HCT116 (cell line): ENCODE measurements around the gene IGSF21. TPM values are rescaled to one million over a fixed set of nuclear protein-coding genes. Genes with fewer than 3 reads are reported as not detected.

Experiments
- ATAC-seq: fragments of 200-7000 bp; cut with Tn5 transposase; 2 replicates; pipeline ENCODE4 v1.9.1; 2020; ENCODE audit warnings: mild to moderate bottlenecking, moderate library complexity
- BruUV-seq: library from RNA; stranded (reverse); fragments of 400-500 nt; replicated peaks from 2 replicates; lab custom pipeline; 2021; lab: Mats Ljungman, UMichigan
- CTCF ChIA-PET: fragments of 300-600 bp; sonication (Branson Sonifier 250); formaldehyde crosslinking; loops from one replicate; lab custom pipeline; 2021; ENCODE audit warnings: antibody characterized with exemption; lab: Charles Lee
- POLR2A ChIA-PET: fragments of 300-600, 350-600 bp; sonication (Branson Sonifier 250); formaldehyde crosslinking; loops from one replicate; lab custom pipeline; 2021; ENCODE audit warnings: antibody characterized with exemption; lab: Charles Lee
- RAD21 ChIA-PET, 2 experiments: fragments of 300-600 bp; sonication (Branson Sonifier 250); formaldehyde crosslinking; loops; one replicate each; lab custom pipeline; 2023; ENCODE audit warnings: low total read pairs in 2 of 2; ENCODE audit not compliant: uncharacterized antibody in 2 of 2, unreplicated experiment in 2 of 2, low non-redundant PET in 1 of 2; lab: Charles Lee
- DNase-seq: peaks from one replicate; pipeline ENCODE4 v3.0.0-alpha.2; 2010; ENCODE audit warnings: low read depth, low spot score
- H2AFZ ChIP-seq: fragments of 200-600 bp; shearing (Covaris generic), sonication (generic); 2 replicates; pipeline ENCODE4 v1.6.1; 2017; ENCODE audit warnings: low read depth, mixed run types, mixed read lengths, antibody characterized with exemption, low read length; ENCODE audit not compliant: poor library complexity, severe bottlenecking
- H3K27ac ChIP-seq: 2 replicates; pipeline ENCODE4 v1.5.1; 2012; ENCODE audit warnings: low read depth, low read length
- H3K27me3 ChIP-seq: fragments of 200-600 bp; sonication (generic); 2 replicates; pipeline ENCODE4 v1.6.1; 2016; ENCODE audit warnings: mixed run types, low read length, mixed read lengths; ENCODE audit not compliant: insufficient read depth
- H3K36me3 ChIP-seq, 2 experiments: fragments of 200-500 bp in 1 of 2; fragments of 200-600 bp in 1 of 2; sonication (Bioruptor generic) in 1 of 2; sonication (generic) in 1 of 2; 2 replicates each; pipeline versions ENCODE4 v1.5.1 to v1.6.1; 2014 to 2016; ENCODE audit warnings: low read length in 2 of 2, inconsistent platforms in 1 of 2, mixed read lengths in 1 of 2, mixed run types in 1 of 2; ENCODE audit not compliant: insufficient read depth in 2 of 2, control insufficient read depth in 1 of 2
- H3K4me1 ChIP-seq, 2 experiments: fragments of 200-600 bp in 1 of 2; sonication (generic) in 1 of 2; 2 replicates each; pipeline versions ENCODE4 v1.5.1 to v1.6.1; 2012 to 2017; ENCODE audit warnings: low read length in 2 of 2, inconsistent platforms in 1 of 2, mild to moderate bottlenecking in 1 of 2, mixed read lengths in 1 of 2, mixed run types in 1 of 2, moderate library complexity in 1 of 2; ENCODE audit not compliant: insufficient read depth in 2 of 2, control insufficient read depth in 1 of 2
- H3K4me2 ChIP-seq: fragments of 200-600 bp; sonication (generic); 2 replicates; pipeline ENCODE4 v1.6.1; 2017; ENCODE audit warnings: mixed run types, low read length, mixed read lengths
- H3K4me3 ChIP-seq, 2 experiments: fragments of 200-600 bp in 1 of 2; sonication (generic) in 1 of 2; replicated peaks in 1 of 2; 2 replicates each; pipeline ENCODE4 v1.5.1; 2011 to 2016; ENCODE audit warnings: low read length in 2 of 2, control low read depth in 1 of 2, low read depth in 1 of 2, mild to moderate bottlenecking in 1 of 2, mixed read lengths in 1 of 2, mixed run types in 1 of 2
- H3K79me2 ChIP-seq: fragments of 200-600 bp; sonication (generic); 2 replicates; pipeline ENCODE4 v1.6.1; 2017; ENCODE audit warnings: mild to moderate bottlenecking, mixed run types, low read length, moderate library complexity, mixed read lengths; ENCODE audit not compliant: insufficient read depth
- H3K9ac ChIP-seq: fragments of 200-600 bp; sonication (generic); 2 replicates; pipeline ENCODE4 v1.6.1; 2016; ENCODE audit warnings: low read length, mixed read lengths
- H3K9me2 ChIP-seq: fragments of 200-600 bp; sonication (generic), shearing (Covaris generic); 2 replicates; pipeline ENCODE4 v1.6.1; 2017; ENCODE audit warnings: mixed run types, mild to moderate bottlenecking, moderate library complexity; ENCODE audit not compliant: insufficient read depth
- H3K9me3 ChIP-seq, 2 experiments: fragments of 200-500 bp in 1 of 2; fragments of 200-600 bp in 1 of 2; sonication (Bioruptor generic) in 1 of 2; sonication (generic) in 1 of 2; 2 replicates each; pipeline ENCODE4 v1.6.1; 2014 to 2017; ENCODE audit warnings: low read length in 2 of 2, mixed read lengths in 2 of 2, inconsistent platforms in 1 of 2, low read depth in 1 of 2, mild to moderate bottlenecking in 1 of 2, mixed run types in 1 of 2, moderate library complexity in 1 of 2; ENCODE audit not compliant: control insufficient read depth in 1 of 2, insufficient read depth in 1 of 2
- H4K20me1 ChIP-seq: fragments of 200-600 bp; sonication (generic), shearing (Covaris generic); 2 replicates; pipeline ENCODE4 v1.6.1; 2017; ENCODE audit warnings: mixed run types, mild to moderate bottlenecking, moderate library complexity; ENCODE audit not compliant: insufficient read depth
- CTCF ChIP-seq, 3 experiments: fragments of 200-600 bp in 1 of 3; sonication (generic) in 1 of 3; IDR thresholded peaks in 2 of 3; conservative IDR thresholded peaks in 1 of 3; 2 replicates each; pipeline ENCODE4 v1.5.1; 2012 to 2017; ENCODE audit warnings: low read depth in 2 of 3, low read length in 2 of 3, antibody characterized with exemption in 1 of 3, borderline replicate concordance in 1 of 3, control low read depth in 1 of 3, mild to moderate bottlenecking in 1 of 3, mixed read lengths in 1 of 3, mixed run types in 1 of 3, moderate library complexity in 1 of 3; ENCODE audit not compliant: insufficient read depth in 1 of 3
- ELF1 ChIP-seq: IDR thresholded peaks from 2 replicates; pipeline ENCODE4 v1.6.1; 2012; ENCODE audit warnings: low read depth, borderline replicate concordance
- RAD21 ChIP-seq: IDR thresholded peaks from 2 replicates; pipeline ENCODE4 v1.6.1; 2012; ENCODE audit warnings: low read depth, mild to moderate bottlenecking
- intact Hi-C: fragments of 100-400 bp; cut with micrococcal nuclease; formaldehyde crosslinking; loops from 2 replicates; pipeline ENCODE4 v1.10.0; 2022
- total RNA-seq: library from RNA; stranded (reverse); gene quantifications from one replicate; pipeline ENCODE4 v1.2.1, GENCODE V29; 2021; ENCODE audit not compliant: unreplicated experiment
- TF ChIP-seq, protein P1 (sequence below): IDR thresholded peaks from 2 replicates; pipeline ENCODE4 v1.6.1; 2012; ENCODE audit warnings: low read depth

Gene IGSF21
- total RNA-seq, 1 experiment from 2014 or later, result not detected

GRCh38 chr1:18360251-18360650 lies 252.7 kb downstream of the IGSF21 start (continued):
- no peak for TF ChIP-seq ELF1

GRCh38 chr1:18362150-18362549 lies 254.6 kb downstream of the IGSF21 start:
- BruUV-seq, result no TSS peak
- no peak overlapping the region for H3K27ac ChIP-seq
- no peak for DNase-seq
- no peak overlapping the region for H3K4me2 ChIP-seq
- no peaks in the 10 kb centered on the region for H3K79me2 ChIP-seq
- no peaks in the 10 kb centered on the region for H3K9me3 ChIP-seq
- H4K20me1 ChIP-seq, result no peaks in the 10 kb centered on the region
- no peaks in the 10 kb centered on the region for H3K36me3 ChIP-seq
- no peak overlapping the region for H3K9ac ChIP-seq
- peak; percentile 31; the same call in 1 of the 2 replicates for TF ChIP-seq RAD21
- 0 out of 6 replicates have a peak, but pooled peaks of 1 of the 3 experiments have one; percentile 3 for TF ChIP-seq CTCF (IDR thresholded peaks at IDR 0.05 in 2 of 3, conservative IDR thresholded peaks at IDR 0.05 in 1 of 3; ENCODE audit: borderline replicate concordance in 1 of 3, insufficient read depth in 1 of 3, low read depth in 2 of 3, low read length in 2 of 3)
- TF ChIP-seq, protein P1, sequence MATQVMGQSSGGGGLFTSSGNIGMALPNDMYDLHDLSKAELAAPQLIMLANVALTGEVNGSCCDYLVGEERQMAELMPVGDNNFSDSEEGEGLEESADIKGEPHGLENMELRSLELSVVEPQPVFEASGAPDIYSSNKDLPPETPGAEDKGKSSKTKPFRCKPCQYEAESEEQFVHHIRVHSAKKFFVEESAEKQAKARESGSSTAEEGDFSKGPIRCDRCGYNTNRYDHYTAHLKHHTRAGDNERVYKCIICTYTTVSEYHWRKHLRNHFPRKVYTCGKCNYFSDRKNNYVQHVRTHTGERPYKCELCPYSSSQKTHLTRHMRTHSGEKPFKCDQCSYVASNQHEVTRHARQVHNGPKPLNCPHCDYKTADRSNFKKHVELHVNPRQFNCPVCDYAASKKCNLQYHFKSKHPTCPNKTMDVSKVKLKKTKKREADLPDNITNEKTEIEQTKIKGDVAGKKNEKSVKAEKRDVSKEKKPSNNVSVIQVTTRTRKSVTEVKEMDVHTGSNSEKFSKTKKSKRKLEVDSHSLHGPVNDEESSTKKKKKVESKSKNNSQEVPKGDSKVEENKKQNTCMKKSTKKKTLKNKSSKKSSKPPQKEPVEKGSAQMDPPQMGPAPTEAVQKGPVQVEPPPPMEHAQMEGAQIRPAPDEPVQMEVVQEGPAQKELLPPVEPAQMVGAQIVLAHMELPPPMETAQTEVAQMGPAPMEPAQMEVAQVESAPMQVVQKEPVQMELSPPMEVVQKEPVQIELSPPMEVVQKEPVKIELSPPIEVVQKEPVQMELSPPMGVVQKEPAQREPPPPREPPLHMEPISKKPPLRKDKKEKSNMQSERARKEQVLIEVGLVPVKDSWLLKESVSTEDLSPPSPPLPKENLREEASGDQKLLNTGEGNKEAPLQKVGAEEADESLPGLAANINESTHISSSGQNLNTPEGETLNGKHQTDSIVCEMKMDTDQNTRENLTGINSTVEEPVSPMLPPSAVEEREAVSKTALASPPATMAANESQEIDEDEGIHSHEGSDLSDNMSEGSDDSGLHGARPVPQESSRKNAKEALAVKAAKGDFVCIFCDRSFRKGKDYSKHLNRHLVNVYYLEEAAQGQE, result no peak
- TF ChIP-seq, all 23 proteins: peak for 2
- Histone ChIP-seq H3K4me3 (no peak overlapping the region), H3K9me2 (no peaks in the 10 kb centered on the region), H3K27me3 (peaks cover 19% of the 10 kb centered on the region), H3K4me1 (peaks cover 0 to 8% of the 10 kb centered on the region in 2 experiments; a peak in 2 of 4 replicates), H2AFZ (no peak overlapping the region)
- ChIA-PET CTCF (interaction anchor here (1.6 kb wide), 1 partner anchor 213 kb away, joined by 4 read pairs; no protein-coding TSS in a partner anchor), POLR2A (no interaction called here), RAD21 (no interaction called here)
- intact Hi-C loops, result no loop called here
- no peak for ATAC-seq
